ENCODE data around the gene JAM3.
"Not testable (repeated sequence)": the region's sequence is repeated elsewhere in the genome, so short reads cannot be mapped to it uniquely, and the experiment has no call there.

JAM3 gene

DNA sequence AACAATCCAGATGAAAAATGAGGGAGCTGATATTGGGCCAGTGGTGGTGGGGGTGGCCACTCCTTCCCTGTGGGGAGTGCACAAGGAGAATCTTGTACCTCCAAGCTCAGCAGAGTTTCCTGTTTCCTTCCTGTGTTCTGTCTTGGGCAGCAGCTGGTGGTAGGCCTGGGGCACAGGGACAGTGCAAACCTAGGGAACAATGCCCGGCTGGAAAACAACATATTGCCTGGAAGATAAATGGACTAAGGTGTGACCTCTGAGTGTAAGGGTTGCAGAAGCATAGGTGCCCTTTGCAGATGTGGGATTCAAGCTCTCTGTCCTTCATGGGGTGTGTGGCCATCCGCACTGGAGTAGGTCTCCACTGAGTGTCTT, 5.8 kb upstream of the JAM3 start:
- no peak for DNase-seq

DNA sequence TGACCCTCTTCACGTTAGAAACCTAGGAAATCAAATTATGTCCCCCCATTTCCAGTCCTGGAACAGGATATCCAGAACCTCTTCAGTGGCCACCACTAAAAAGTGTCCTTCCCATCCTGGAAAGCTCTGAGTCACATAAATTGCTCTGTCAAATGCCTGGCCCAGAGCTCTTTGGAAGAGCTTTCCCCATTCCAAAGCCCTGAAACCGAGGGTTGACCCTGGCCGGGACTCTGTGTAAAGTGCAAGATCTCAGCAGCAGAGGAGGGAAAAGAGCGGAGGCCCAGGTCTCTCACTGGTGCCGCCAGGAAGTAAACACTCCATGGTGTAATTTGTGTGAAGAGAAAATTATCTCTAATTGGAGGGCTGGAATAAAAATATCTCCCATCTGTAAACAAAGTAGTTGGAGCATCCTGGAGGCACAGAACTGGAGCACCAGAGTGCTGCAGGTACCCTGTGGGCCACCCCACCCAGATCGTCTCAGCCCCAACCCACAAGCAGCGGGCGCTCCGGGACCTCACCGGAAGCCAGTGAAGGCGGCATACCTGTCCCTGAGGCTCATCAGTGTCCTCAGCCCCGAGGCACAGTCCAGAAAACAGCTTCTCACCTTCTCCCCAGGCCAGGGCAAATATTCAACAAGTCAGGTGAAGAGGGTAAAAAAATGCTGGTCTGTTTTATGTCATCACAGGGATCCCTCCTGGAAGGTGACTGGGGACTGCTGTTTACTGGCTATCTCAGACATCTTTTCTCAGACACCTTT, 4.7 kb upstream of the JAM3 start:
- no peak for DNase-seq

DNA sequence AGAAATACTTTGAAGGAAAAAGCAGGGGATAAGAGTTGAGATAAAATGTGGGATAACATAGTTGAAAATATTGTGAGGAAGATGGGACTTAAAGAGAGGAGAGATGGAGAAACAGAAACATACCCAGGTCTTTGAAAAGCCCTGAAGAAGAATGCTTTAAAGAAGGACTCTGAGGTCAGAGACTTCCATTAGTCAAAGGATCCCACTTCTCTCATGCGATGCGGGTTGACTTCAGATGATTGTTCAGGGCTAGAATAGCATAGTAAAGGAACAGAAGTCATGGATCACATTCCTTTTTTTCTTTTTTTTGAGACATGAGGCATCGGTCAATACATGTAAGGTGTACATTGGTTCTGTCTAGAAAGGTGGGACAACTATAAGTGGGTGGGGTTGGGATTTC, 3.5 kb upstream of the JAM3 start:
- DNase-seq, result no peak

DNA sequence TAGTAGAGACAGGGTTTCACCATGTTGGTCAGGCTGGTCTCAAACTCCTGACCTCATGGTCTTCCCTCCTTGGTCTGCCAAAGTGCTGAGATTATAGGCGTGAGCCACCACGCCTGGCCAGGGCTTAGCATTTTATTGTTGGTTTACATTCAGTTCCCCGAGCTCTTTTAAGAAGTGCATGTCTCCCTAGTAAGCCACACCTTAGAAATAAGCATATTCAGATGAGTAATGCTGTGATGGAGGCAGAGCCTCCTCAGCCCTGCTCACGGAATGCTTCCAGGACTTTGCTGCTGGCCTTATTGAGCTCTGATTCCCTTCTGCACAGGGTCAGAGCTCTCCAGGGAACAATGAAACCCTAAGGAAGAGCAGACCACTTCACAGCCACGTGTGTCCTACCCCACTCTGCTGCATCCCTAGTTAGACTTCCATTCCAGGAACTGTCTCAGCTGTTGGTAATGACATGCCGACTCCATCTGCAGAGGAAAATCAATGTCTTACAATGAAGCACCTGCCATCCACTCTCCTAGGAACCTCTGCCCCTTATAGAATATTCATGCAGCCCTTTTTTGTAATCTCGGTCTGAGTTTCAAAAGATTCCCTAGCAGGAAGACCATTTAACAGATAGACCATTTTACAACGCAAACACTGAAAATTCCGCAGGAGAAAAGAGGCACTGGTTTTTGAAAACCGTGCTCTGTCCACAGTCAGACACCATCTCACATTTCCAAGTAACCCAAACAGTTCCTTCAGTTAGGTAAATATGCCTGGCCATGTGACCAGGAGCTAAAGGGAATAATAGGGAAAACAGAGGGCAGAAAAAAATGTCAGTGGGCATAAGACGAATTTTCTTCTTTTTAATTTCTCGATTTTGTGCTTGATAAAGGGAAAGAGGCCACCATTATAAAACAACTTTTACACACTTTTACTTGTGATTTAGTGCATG, 1.7 kb upstream of the JAM3 start:
- DNase-seq, result no peak

DNA sequence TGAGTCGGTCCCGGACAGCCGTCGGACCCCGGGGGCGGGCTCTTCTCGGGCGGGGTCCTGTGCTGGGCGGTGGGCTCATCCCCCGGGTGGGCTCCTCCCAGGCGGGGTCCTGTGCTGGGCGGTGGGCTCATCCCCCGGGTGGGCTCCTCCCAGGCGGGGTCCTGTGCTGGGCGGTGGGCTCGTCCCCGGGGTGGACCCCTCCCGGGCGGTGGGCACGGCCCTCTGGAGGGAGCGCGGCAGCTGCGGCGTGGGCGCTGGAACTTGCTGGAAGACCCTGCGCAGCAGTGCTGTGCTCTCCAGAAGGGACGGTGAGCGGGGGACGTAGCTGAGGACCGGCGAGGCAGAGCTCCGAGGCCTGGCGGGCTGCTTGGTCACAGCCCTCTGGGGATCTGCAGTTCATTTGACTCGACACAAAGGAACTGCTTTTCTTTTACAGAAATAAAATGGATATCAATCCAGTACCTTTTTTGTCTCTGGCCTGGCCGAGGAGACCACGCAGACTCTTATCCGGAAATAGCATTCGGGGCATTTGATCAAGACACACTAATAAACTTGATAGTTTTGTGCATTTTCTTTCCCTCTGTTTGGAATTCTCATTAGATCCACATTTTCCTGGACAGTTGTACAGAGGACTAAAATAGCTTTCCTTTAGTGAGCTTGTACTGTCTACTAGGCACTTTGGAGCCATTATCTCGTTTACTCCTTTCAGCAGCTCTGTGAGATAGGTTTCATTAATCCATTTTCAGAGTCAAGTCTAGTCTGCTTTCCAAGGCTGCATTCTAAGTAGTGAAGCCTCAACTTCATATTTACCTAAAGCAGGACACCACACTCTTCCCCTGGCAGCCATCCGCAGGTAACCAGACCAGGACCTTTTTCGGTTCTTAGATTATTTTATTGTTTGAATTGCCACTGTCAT, 812 bp downstream of the JAM3 start:
- DNase-seq, result peak; percentile 25

DNA sequence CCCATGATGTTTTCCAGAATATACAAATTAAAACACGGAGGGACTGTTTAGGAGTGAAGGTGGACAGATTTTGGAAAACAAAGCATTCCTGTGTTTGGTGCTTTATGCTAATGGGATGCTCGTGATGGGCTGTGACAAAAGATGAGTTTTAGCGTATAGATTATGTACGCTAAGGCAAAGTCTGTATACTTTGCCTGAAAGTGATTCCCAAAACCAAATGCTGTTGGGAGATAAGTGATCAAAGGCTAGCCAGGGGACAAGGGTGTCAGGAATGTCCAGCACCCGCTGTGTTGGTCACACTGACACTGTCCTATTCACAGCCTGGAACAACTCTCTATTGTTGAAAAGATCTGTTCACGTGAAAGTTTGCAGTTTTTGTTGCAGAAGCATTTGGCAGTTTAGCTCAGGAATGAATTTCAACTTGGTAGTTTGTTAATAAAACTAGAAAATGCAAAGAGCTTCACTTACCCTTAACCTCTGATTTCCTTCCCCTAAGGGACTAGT, 1.5 kb downstream of the JAM3 start:
- DNase-seq, result no peak

DNA sequence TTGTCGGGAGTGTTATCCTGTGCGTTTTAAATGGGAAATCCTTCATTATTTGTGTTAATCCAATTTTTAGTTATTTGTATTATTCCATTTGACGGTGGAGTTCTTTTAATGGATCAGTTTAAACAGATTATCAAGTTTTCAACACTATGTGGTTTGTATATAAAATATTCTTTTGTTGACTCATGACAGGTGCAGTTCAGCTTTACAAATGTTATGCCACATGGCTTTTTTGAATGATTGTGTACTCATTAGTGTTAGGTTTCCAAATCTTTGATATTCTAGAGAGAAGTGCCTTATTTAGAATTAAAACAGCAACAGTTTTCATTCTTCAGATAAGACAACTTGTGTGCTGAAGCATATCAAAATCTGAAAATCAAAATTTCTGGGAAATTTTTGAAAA, 2.4 kb downstream of the JAM3 start:
- no peak for DNase-seq

DNA sequence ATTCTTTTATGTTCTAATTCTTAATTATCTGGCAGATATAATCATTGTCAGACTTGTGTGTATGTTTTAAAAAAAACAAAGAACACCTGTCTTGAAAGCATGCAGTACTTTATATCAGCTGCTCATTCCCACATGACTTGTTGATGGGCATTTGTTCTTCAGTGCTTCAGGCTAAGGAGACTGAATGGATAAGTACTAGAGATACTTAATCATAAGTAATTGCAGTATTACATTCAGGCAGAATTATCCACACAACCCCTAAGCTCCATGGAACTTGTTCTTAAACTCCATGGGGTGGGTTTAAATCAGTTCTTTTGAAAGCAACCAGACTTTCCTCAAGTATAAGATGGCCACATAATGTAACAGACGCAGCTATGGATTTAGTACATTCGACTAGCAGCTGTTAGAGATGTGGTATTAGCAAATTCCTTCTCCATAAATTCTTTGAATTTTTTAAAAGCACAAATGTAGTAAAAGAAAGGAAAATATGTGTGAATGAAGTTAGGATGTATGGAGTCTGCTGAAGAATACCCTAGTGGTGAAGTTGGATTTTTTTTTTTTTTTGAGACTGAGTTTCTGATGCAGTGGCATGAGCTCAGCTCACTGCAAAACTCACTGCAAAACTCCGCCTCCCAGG, 3.0 kb downstream of the JAM3 start:
- peak; percentile 45 for DNase-seq

DNA sequence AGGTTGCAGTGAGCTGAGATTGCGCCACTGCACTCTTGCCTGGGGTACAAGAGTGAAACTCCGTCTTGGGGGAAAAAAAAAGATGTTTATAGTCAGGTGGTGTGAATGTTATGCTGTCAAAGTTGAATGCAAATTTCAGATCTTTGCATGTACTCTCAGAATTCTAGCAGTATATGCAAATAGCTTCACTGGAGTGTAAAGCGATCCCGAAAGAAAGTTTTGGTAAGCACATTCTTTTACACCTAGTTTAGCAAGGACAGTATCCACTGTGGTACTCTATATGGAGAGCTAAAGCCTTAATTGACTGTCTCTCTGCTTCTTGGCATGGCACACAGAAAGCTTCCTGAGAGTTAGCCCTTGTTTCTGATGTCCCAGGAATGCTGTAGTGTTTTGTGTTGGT, 4.0 kb downstream of the JAM3 start:
- DNase-seq, result no peak

DNA sequence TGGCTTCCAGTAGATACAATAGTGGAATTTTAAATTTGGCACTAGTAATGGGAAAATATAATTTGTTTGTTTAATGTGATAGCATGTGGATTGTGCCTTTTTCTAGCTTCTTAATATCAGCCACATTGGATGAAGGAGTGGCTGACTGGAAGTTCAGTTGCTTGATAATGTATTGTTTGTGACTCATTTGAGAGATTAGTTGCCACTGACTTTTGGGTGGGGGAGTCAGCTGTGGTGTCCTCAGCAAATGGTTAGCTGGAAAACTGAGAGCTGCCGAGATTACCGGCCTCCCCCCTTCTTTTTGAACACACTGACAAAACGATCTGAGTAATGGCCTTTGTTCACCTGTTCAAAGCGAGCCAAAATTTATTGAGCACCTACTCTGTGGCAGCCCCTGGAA, 5.5 kb downstream of the JAM3 start:
- DNase-seq, result no peak

DNA sequence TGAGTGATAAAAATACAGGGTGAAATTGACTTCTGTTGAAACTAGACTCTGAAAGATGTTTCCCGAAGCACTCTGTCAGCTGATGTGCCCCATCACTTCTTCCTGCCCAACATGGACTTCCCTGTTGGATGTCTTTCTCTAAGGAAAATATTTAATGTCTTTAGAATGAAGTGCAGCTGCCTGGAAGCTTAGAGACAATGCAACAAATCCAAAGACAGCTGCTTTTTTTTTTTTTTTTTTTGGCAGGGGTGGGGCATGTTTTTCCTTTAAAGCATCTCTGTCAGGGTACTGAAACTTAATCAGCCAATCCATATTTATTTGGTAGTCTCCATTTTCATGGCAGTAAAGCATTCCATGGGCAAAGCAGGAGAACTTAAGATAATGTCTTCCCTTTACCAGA, 5.9 kb downstream of the JAM3 start:
- DNase-seq, result no peak

DNA sequence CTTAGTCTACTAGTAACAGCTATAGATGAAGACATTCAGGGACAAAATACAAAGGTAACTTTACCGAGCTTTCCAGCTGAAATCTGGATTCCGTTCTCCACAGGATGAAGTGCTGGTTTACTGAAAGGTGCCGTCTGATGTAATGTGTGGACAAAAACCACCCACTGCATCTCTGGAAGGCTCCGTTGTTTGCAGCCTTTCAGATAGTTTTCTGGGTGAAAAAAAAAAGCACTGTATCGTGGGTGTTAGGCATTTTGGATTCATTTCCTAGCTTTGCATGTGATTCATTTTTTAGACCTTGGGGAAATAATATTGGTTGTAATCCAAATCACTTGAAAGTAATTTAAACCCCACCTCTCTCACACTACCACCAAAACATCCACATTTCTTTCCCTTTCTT, 10.4 kb downstream of the JAM3 start:
- DNase-seq, result no peak

DNA sequence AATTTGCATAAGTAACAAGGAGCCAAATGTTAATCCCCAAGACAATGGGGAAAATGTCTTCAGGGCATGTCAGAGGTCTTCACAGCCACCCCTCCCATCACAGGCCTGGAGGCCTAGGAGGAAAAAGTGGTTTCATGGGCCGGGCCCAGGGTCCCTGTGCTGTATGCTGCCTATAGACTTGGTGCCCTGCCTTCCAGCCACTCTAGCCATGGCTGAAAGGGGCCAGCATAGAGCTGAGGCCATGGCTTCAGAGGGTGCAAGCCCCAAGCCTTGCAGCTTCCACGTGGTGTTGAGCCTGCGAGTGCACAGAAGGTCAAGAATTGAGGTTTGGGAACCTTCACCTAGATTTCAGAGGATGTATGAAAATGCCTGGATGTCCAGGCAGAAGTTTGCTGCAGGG, 12.4 kb downstream of the JAM3 start:
- DNase-seq, result not testable (repeated sequence)

DNA sequence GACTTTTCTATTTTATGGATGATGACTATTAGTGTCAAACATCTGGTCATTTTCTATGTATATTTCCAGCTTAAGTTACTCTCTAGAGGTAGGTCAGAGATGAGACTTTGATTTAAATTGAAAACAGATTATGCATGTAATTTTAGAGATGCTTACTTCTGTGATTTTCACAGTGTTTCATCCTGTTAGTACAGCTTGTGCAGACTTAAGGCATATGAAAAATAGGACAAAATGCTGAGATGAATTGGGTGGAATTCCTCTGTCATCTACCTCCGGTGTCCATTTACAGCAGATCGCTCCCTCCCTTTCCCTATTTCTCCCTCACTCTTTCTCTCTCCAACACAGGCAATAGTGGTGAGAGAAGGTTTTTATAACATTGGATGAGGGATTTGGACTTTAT, 14.1 kb downstream of the JAM3 start:
- peak; percentile 8 for DNase-seq

DNA sequence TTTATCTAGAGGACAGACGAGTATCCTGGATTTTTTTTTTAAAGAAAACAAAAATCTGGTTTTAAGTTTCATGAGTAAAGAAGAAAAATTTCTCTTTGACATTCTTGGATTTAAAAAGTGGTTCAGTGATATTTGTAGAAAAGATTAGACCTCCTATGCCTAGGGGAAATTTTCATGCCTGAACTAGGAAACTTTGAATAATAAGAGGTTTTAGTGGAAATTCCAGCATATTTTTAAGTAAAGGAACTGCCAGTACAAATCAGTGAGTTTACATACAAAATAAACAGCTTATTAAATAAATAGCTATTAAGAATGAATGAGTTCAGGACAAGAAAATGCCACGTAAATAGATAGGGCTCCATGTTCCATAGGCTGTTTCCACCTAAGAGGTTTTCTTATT, 17.5 kb downstream of the JAM3 start:
- DNase-seq, result no peak

DNA sequence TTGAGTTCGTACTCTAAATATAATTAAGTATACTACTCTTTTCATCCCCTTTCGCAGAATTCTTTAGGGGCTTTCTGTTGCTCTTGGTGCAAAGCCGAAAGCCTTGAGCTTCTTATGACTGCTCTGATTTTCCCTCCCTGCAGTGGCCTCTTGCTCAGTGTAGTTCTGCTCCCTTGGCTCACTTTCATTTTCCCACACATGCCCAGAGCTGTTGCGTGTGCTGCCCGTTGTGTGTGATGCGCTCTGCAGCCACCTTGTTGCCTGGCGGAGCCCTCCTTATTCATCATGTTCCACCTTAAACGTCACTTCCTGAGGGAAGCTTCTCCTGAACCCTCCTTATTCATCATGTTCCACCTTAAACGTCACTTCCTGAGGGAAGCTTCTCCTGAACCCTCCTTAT, 23.1 kb downstream of the JAM3 start:
- not testable (repeated sequence) for DNase-seq

DNA sequence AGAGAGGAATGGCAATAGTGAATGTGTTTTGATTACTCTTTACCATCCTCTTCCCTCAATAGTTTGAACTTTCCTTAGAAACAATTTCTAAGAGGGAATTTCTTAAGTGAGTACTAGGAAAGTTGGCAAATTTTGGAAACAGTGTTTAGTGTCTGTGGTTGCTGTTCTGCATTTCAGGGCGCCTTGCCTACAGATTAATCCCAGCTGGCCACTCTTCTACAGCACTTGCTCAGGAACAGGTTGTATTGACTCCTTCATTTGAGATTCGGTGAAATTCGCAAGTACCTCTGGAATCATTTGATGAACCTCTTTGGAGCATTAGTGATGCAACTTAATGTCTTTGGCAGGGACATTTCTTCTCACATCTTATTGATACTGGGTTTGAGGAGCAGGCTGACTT, 28.3 kb downstream of the JAM3 start:
- DNase-seq, result no peak

DNA sequence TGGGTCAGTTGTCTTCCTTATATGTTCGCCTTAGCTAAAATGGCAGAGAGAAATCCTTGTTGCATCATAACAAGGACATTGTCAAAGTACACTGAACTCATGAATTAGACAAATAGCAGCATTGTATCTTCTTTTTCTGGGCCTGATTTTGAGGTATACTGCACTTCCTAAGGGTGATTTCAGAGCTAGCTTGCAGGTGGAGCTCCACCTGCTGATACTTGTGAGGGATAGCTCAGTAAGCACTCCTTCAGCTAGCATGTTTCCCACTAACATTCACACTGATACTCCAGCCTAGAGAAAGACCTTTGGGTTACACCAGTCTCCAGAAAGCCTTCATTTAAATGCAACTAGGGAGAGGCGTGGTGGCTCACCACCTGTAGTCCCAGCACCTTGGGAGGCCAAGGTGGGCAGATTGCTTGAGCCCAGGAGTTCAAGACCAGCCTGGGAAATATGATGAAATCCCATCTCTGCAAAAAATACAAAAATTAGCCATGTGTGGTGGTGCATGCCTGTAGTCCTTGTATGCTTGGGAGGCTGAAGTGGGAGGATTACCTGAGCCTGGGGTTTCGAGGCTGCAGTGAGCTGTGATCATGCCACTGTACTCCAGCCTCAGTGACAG, 29.8 kb downstream of the JAM3 start:
- no peak for DNase-seq

DNA sequence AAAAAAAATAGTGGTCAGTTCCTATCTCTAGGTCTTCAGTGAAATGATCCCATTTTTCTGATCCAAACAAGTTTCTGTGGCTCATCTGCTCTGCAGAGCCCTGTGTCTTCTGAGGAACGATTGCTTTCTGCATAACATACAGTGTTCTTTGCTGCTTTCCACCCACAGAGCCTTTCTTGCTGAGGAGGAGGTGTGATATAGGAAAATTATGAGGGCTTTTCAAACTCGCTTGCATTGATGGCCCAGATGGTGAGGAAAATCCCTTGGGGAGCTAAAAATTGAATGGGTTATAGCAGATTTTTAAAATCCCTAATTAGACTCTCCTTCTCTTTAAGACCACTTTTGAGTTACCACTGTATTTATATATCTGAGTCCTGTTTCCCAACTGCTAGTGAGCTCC, 31.3 kb downstream of the JAM3 start:
- DNase-seq, result no peak

DNA sequence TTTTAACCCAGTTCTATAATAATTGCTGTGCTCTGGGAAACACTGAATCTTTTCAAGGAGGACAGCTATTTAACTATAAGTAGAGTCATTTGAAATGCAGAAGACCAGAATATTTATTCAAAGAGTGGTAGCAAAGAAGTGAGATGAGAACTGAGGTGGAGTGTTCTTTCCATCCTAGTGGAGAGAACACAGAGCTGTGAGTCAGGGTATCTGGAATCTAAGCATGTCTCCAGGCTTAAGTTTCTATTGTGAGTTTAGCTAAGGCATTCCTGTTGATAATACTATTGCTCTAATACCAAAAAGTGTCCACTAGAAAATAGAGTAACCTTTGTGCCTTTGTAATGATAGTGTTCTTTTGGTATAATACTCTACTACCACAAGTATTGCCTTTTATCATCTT, 32.4 kb downstream of the JAM3 start:
- no peak for DNase-seq

DNA sequence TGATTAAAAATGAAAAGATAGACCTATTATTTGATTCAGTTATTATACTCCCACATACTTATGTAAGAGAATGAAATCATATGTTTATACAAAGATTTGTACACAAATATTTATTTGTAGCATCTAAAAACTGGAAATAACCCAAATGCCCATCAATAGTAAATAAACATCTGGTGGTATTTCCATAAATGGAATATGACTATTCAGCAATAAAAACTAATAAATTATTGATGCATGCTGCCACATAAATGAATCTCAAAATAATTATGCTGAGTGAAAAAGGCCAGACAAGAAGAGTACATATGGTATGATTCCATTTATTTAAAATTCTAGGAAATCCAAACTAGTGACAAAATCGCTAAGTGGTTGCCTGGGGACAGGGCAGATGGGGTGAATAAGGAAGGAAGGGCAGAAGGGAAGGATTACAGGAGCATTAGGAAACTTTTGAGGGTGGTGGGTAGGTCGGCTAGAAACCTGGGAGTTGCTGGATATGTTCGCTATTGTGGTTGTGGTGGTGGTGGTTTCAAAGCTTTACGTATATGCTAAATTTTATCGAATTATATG, 41.5 kb downstream of the JAM3 start:
- DNase-seq, result no peak

DNA sequence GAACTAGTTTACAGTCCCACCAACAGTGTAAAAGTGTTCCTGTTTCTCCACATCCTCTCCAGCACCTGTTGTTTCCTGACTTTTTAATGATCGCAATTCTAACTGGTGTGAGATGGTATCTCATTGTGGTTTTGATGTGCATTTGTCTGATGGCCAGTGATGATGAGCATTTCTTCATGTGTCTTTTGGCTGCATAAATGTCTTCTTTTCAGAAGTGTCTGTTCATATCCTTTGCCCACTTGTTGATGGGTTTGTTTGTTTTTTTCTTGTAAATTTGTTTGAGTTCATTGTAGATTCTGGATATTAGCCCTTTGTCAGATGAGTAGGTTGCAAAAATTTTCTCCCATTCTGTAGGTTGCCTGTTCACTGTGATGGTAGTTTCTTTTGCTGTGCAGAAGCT, 44.9 kb downstream of the JAM3 start:
- DNase-seq, result not testable (repeated sequence)

All from fibroblast of skin of right biceps (primary cell).